GM19395 (cell line): ENCODE data around the gene AQP12A.
"Not testable (repeated sequence)": the region's sequence is repeated elsewhere in the genome, so short reads cannot be mapped to it uniquely, and the experiment has no call there.

Source experiments
- ATAC-seq: cut with Tn5 transposase; IDR thresholded peaks from one replicate; pipeline ENCODE4 v1.9.1; 2021; ENCODE audit warnings: mild to moderate bottlenecking, moderate library complexity; ENCODE audit not compliant: unreplicated experiment

The AQP12A gene

GRCh38 chr2:240655931-240656886 lies 35.5 kb upstream of the AQP12A start:
- peak; percentile 61 for ATAC-seq

DNA sequence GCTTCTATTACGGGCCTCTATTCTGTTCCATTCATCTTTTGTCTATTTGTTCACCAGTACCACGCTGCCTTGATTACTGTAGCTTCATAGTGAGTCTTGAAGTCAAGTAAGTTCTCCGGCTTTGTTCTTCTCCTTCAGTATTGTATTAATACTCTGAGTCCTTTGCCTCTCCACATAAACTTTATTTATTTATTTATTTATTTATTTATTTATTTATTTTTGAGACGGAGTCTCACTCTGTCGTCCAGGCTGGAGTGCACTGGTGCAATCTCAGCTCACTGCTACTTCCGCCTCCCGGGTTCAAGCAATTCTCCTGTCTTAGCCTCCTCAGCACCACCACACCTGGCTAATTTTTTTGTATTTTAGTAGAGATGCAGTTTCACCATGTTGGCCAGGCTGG lies 31.8 kb upstream of the AQP12A start:
- not testable (repeated sequence) for ATAC-seq

DNA sequence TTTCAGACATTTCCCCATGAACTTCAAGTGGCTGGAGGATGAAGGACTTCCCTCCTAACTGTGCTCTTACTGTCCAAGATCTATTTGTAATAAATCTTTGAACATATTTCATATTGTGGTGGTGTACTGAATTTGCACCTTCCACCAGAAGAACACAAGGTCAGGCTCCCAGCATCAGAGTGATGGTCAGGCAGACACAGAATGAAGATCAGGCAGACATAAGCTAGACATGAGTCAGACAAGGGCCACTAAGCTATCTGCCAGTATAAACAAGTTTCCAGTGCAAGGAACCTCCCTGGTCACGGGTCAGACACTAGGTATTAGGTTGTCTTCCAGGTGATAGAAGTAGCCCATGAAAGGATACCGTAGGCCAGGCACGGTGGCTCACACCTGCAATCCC lies 29.0 kb upstream of the AQP12A start:
- no peak for ATAC-seq

DNA sequence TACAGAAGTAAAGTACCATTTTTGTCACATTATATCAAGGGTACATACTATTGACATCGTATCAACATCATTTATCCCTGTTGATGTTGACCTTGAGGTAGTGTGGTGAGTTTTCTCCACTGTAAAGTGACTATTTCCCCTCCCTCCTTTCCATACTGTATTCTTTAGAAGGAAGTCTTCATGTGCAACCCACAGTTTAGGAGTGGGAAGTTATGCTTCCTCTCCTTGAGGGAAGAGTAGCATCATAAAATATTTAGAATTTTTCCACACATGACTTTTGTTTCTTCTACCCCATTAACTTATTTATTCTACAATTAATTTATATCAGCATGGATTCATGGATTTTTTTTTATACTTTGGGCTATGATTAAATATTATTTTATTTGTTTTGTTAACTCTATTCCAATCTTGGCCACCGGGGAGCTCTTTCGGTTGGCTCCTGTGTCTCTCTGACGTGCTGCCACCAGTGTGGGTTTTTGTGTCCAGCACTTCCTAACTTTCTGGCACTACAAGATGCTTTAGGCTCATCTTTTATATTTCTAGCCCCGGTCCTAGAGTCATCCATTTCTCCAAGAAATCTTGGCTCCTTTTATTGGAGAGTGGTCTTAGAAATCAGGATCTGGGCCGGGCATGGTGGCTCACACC lies 28.0 kb upstream of the AQP12A start:
- ATAC-seq, result no peak

DNA sequence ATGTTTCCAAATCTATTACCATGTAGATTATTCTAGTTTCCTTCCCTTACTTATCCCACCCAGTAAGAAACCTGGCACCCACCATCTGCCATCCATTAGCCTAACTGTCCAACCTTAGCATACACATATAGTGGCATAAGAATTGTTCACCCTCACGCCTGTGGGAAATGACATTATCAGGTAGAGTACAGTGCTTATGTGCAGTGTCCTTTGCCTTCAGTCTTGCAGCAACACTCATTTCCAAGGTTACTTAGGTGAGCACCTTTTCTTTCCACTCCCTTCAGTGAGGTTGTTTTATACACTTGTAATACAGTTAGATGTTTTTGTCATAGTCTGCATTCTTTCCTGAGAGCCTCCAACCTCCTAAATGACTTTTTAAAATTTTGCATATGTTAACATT lies 27.0 kb upstream of the AQP12A start:
- no peak for ATAC-seq

GRCh38 chr2:240670402-240670801 lies 21.3 kb upstream of the AQP12A start:
- no peak for ATAC-seq

DNA sequence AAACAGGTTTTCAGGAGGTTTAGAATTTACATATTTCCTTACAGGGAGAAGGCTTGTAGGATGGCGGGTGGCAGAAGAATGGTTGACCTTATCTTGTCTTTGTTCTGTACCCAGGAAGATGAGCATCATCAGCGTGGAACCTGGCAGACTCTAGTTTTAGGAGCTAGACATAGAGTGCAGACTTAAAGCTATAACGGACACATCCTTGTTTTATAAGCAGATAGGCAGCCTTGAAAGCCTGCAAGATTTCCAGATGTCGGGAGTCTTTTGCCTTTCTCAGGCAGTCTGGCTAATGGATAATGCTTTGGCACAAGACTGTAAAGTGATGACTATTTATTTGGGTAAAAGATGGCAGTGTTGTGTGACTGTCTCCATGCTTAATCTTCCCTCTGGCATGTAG lies 20.7 kb upstream of the AQP12A start:
- no peak for ATAC-seq

GRCh38 chr2:240672076-240672700 lies 19.5 kb upstream of the AQP12A start:
- no peak for ATAC-seq

DNA sequence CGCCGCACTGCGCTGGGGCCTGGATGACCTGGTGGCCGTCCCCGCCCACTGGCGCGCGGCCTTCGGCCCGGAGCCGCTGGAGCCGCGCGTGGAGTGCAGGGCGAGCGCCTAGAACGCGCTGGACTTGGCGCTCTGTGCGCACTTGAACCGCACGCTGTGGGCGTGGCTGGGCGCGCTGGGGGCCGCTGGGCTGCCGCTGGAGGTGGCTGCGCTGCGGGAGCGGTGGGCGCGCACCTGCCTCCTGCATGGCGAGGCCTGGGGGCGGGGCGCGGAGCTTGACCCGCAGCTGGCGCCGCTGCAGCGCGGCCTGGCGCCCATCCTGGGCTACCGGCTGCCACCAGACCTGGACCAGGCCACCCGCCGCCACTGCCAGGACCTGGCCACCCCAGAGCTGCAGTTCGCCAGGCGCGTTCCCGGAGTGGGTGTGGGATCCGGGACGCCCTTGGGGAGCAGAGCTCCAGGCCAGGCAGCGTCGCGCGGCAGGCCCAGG lies 18.9 kb upstream of the AQP12A start:
- ATAC-seq, result no peak

- not testable (repeated sequence) for ATAC-seq
These were observed 17.0 kb upstream of the AQP12A start for GRCh38 chr2:240674461-240675184.

GRCh38 chr2:240675345-240675744 lies 16.3 kb upstream of the AQP12A start:
- ATAC-seq, result not testable (repeated sequence)

- ATAC-seq, result not testable (repeated sequence)
These were observed 13.6 kb upstream of the AQP12A start for GRCh38 chr2:240678043-240678442.

- ATAC-seq, result not testable (repeated sequence)
These were observed 12.8 kb upstream of the AQP12A start for GRCh38 chr2:240678909-240679308.

DNA sequence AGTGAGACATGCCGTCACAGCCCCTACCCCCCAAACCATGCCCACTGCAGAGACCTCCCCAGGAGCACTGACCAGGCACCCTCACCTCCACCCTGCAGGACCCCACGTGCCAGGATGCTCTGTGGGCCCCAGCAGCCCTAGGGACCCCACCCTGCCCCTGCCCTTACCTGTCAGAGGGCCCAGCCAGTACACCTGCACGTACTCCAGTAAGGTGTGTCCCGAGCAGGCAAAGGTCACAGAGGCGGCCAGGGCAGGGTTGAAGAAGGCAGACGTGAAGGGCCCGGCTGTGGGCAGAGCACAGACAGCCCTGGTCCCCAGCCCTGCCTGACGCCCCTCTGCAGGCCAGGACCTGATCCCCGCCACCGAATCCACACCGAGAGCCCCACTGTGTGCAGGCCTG lies 11.5 kb upstream of the AQP12A start:
- not testable (repeated sequence) for ATAC-seq

DNA sequence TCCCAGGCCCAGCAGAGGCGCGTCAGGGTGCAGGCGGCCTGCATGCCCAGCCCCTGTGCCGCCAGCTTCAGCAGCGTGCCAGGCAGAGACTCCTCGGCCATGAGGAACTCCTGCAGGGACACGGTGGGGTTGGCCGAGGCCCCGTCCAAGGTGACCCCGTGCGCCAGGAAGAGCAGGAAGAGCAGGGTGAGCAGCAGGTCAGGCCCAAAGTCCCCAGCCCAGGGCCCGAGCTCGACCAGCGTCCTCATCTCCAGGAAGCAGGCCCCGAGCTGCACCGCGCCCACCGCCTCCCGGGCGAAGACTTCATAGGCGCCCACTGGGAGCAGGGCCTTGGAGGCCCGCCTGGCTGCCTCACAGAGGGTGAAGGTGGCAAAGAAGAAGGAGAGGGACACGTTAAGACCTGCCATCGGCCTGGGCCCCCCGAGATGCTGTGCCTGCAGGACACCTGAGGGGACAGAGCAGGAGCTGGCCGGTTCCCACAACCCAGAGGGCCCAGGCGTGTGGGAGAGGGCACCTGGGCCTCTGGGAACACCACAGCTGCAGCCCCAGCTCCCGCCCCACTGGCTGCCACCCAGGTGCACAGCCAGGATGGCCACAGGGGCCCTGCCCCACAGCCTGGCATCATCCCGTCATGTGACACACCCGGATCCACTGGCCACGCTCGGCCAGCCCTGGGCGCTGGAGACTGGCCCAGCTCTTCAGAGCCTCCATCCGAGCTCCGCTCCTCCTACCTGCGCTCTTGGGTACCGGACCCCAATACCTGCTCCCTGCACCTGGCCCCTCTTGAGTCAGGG lies 9.0 kb upstream of the AQP12A start, which contains the start of gene AQP12B:
TSS of gene AQP12B (minus strand) at position 455 of the 794 bp plus-strand sequence. CDS start at position 407, 48 bp downstream.
- not testable (repeated sequence) for ATAC-seq

GRCh38 chr2:240683329-240683979 lies 8.2 kb upstream of the AQP12A start:
- ATAC-seq, result not testable (repeated sequence)

DNA sequence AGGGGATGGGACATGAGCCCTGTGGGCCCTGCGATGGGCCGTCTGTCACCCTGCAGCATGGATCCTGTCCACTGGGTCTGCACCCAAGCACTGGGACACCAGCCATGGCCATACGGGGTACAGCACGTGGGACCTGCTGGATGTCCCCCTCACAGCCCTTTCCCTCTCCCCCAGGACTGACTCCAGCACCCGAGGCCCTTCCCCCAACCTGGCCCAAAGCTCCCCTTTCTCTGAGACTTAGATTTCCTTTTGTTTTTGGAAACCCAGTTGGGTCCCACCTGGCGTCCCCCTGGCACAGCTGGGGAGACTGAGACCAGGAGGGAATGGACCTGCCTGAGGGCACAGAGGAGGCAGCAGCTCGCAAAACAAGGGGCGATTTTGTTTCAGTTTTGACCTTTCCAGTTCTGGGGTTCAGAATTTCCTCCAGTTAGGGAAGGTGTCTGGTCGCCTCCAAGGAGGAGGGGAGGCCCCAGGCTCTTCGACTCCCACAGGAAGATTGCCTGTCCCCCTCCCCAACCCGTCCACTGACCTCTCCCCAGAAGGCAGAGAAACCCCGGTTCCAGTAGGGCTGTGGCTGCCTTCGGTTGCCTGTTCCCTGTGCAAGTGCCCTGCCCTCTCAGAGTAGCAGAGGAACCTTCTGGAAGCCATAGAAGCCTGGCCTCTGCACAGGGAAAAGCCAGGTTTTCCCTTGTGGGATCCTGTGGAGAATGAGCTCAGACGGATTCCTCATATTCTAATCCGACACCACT lies 7.5 kb upstream of the AQP12A start:
- not testable (repeated sequence) for ATAC-seq

DNA sequence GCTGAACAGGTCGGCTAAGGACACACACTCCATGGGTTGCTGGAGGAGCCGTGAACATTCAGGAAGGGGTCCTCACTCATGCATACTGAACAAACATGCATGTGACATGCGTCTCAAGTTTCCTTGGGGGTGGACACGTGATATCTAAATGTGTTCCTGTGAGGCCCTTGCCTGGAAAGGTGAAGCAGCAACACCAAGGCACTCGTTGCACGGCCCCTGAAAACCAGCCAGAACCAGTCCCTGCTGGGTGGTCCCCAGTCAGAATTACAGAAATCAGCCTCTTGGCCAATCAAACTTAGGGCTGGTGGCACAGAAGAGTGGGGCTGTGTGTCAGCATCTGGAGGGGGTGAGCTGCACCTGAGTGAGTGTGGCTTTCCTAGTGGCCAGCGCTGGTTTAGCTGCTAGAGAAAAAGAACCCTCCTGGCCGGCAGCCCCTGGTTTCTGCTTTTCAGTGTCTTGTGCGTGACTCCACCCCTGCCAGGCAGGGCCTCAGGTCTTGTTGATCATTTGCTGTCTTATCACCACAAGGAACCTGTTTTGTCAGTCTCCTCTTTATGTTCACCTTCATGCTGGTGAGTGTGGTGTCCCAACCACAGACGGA lies 5.8 kb upstream of the AQP12A start:
- ATAC-seq, result no peak
